Measurements from ENCODE around the gene BPIFB2.
"Not testable (repeated sequence)": the region's sequence is repeated elsewhere in the genome, so short reads cannot be mapped to it uniquely, and the experiment has no call there.

The BPIFB2 gene, protein sequence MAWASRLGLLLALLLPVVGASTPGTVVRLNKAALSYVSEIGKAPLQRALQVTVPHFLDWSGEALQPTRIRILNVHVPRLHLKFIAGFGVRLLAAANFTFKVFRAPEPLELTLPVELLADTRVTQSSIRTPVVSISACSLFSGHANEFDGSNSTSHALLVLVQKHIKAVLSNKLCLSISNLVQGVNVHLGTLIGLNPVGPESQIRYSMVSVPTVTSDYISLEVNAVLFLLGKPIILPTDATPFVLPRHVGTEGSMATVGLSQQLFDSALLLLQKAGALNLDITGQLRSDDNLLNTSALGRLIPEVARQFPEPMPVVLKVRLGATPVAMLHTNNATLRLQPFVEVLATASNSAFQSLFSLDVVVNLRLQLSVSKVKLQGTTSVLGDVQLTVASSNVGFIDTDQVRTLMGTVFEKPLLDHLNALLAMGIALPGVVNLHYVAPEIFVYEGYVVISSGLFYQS

DNA sequence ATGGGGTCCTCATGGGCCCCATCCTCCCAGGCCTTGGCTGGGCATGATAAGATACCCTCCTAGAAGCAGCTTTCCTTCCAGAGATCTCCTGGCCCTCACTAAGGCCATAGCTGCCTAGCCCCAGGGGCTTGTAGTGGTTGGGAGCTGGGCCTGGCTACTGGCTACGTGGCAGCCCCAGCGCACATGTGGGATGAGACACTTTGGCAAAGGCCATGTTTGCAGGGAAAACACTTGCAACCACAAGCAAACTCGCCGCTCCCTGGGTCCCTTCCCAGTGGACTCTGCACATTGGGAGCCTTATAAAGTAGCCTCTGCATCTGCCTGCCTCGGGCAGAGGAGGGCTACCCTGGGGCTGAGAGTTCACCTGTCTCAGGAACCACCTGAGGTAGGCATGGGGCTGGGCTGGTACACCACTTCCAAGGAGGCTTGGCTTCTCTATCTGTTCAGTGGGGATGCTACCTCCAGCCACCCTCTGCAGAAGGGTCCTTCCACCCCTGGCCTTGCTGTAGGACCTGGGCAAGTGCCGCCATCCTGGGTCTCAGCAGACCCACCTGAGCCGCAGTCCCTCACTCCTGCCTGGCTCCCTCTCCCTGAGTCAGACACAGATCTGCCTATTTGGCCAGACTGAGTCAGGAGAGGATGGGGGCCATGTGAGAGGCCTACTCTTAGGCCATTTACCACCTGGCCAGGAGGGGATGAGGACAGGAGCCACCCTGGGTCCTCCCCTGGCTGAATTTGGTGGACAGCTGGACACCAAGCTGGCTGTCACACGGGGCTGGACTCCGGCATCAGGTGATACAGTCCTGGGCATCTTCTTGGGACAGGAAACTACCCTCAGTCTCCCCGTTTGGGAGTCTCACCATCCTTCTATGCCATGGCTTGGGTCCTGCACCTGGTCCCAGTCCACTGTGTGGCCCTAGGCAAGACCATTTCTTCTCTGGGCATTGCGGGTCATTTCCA, at the start of gene BPIFB2:
BPIFB2 (plus strand) TSS at position 329 of the 960 bp plus-strand sequence. CDS start 871 bp downstream, outside the sequence.
- no peak for DNase-seq

DNA sequence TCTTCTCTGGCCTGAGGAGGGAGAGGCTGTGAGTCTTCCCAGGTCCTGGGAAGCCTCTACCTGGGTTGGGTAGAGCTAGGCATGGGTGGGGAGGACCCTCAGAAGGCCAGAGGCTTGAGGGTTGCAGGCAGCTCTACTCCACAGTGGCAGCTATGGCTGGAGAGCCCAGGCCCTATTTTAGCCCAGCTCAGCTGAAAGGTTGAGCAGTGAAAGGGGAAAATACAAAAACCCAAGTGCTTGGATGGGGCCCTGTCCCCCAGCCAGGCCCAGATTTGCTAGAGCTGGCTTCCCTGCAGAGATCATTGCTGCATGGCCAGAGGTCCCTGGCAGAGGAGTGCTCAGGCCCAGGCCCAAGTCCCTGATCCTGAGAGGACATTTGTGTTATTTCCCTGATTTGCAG, 48.9 kb upstream of the BPIFB2 start:
- DNase-seq = no peak

GRCh38 chr20:32959351-32960221, 47.9 kb upstream of the BPIFB2 start:
- DNase-seq = no peak

- no peak for DNase-seq
Measured at GRCh38 chr20:32960222-32960518, 47.3 kb upstream of the BPIFB2 start.

DNA sequence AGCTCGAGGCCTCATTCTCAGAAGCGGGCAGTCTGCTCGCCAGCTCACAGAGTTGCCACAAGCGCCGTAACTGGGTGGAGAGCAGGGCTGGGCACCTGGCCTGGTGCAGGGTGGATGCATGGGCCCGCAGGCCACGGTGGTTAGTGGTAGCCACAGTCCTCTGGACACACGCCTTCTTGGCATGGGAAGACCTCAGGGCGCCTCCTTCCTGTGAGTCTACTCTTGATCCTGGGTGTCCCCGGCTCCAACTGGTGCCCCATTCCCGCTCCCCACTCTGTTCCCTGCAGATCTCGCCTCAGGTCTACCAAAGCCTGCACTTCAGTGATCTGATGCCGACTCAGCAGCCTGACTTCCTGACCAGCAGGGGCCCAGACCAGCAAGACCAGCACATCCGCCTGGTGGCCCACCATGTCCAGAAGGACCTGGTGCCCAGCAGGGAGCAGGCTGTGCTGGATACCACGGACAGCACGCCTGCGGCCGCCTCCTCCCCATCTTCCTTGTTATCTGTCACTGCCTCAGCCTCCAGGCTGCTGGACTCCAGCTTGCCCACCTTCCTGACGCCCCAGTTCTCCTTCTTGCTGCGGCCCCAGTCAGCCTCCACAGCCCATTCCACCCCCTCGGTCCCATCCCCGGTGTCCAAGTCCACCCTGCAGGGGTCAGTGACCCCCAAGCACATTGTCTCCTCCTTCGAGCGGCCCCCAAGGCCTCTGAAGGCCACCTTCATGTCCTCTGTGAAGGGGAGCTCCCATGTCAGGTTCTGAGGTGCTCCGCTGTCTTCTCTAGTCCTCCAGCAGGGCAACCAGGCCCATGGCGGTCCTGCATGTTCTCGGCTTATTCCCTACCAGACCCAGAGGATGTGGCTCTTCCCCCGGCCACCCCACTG, 46.4 kb upstream of the BPIFB2 start:
- DNase-seq = no peak

- DNase-seq = no peak
Measured at GRCh38 chr20:32962053-32962452, 45.5 kb upstream of the BPIFB2 start.

GRCh38 chr20:32962646-32963045, 44.9 kb upstream of the BPIFB2 start:
- not testable (repeated sequence) for DNase-seq

DNA sequence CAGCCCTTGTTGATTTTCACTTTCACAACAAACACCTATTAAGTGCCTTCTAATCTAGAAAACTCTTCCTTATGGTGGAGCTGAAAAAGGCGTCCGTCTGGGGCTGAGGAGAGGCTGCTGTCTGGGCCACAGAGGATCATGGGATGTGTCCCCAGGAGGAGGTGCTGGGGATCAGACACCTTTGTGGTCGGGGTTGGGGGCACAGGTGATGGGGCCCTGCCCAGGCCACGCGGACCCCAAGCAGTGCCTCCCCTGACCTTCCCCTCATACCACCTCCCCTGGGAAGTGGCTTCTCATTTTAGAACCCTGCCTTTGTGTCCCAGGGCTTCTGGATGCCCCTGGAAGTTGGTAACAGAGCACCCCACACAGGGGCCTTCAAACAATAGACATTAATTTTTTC, 44.3 kb upstream of the BPIFB2 start:
- DNase-seq = no peak

DNA sequence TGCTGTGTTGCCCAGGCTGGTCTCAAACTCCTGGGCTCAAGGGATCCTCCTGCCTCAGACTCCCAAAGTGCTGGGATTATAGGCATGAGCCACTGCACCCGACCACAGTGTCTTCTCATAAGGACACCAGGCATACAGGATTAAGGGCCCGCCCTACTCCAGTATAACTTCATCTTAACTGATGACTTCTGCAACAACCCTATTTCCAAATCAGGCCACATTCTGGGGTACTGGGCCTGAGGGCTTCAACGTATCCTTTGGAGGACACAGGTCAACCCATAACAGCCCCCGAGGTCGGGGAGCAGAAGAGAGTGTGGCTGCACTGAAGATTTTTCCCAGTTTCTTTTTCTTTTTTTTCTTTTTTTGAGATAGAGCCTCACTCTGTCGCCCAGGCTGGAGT, 42.9 kb upstream of the BPIFB2 start:
- DNase-seq = no peak

DNA sequence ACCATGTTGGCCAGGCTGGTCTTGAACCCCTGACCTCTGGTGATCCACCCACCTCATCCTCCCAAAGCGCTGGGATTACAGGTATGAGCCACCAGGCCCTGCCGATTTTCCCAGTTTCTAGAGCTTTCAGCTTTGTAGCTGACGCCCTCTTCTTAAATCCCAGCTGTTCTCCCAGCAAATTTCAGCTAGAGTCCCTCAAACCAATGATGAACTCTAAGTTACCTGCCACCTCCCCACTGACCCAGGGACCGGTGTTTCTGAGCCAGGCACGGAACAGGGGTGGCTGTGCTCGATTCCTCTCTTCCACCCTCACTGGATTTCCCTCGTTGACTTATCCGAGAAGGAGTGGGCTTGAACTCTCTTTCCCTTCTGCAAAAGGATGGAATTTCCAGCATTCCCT, 42.4 kb upstream of the BPIFB2 start:
- no peak for DNase-seq

DNA sequence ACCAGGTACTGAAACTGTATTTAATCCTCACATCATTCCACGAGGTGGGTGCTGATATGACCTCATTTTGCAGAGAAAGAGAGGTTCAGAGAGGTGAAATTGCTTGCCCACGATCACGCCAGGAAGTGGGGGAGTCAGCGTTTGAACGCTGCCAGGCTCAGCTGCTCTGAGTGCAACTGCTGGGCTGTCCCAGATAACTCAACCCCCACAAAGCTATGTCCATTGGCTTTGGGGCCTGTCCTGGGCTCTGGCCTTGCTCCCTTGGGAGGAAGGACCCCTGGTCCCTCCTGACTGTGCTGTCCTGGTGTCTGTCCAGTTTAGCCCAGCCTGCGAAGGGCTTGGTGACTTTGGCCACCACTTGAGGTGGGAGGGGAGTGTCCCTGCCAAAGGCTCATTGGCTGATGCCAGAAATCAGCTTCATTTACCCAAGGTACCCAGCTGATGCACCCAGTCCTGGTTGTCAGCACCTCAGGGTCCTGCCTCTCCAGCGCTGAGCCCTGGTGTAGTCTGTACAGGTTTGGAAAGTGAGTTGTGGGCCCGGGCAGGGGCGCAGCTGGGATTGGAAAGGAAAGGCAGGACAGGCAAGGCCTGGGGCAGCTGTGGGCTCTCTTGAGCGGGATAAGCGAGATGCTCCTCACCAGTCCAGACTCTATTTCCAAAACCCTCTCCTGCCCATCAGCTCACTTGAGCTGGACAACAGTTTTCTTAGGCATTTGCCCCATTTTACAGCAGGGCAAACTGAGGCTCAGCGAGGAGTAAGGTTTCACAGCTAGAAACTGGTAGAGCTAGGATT, 41.7 kb upstream of the BPIFB2 start:
- DNase-seq = no peak

DNA sequence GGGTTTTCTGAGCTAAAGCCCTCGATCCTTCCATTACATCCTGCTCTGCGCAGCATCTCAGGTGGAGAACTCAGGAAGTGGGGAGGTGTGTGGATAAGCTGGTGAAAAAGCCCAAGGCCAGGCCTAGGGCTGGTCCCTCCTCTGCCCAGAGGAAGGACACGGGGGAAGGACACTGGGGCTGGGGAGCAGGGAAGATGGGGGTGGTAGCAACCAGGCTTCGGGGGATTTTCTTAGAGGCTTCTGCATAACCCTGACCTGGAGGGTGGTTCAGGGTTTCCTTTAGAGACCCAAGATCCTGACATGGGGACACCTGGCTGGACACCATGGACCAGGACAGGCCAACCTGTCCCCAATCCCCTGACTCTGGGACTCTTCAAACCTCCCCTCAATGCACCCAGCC, 41.1 kb upstream of the BPIFB2 start:
- DNase-seq = no peak

- DNase-seq = no peak
Measured at GRCh38 chr20:32966881-32967781, 40.4 kb upstream of the BPIFB2 start.

- DNase-seq = no peak
Measured at GRCh38 chr20:32967961-32968457, 39.5 kb upstream of the BPIFB2 start.

DNA sequence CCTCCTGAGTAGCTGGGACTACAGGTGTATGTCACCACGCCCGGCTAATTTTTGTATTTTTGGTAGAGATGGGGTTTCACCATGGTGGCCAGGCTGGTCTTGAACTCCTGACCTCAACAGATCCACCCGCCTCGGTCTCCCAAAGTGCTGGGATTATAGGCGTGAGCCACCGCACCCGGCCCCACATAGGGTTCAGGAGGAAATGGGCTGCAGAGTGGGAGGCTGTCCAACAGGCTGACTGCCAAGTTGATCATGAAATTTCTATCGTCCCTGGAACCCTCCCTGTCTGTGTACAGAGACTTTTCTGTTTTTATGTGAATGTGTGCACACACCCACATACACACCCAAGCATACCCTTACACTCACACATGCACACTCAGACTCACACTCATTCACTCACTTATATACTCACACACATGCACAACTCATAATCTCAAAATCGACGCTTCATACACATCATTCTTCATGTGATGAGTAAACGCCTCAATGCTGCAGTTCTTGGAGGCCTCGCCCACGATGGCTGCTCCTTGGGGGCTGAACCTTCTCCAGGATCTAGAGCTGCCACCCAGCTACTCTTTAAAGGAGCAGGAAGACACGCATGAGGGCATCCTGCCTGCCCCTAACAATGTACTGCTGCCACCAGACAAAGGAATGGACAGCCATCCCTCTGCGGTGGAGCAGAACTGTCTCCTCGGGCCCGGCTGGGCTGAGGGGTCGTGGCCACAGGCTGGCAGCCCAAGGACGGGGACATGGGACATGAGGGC, 38.8 kb upstream of the BPIFB2 start:
- no peak for DNase-seq

DNA sequence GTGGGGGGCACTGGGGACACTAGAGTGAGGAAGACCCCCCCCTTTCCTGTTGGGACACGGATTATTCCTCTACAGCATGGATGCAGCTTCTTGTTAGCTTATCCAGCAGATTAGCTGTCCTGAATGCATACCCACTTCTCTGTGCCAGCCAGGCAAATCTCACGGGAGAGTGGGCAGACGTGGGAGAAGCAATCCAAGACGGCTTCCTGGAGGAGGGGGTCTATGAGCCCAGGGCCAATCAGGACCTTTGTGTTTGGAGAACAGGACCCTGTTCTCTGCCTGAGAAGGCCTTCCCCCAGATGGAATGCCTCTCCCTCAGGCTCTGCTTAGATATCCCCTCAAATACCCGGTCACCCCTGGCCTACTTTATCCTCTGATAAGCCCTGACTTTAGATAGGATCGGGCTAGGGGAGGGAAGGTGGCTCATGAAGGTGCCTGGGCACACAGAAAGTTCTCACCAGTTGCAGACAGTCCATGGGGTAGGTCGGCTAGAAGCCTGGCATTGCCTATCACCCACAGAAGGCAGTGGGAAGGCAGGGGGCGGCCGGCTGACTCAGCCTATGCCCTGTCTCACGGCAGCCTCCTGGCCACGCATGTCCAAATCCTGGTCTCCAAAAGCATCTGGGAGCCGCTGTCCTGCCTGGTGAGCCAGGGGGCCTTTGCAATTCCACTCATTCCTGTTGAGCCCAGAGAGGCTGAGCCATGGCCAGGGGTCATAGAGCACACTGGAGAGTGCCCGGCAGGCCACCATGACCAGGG, 38.0 kb upstream of the BPIFB2 start:
- no peak for DNase-seq

GRCh38 chr20:32970115-32970972, 37.2 kb upstream of the BPIFB2 start:
- no peak for DNase-seq
